EL (cell line): Measurements from ENCODE around the gene VAC14.
"Not testable (repeated sequence)": the region's sequence is repeated elsewhere in the genome, so short reads cannot be mapped to it uniquely, and the experiment has no call there.

ENCODE experiments used
- DNase-seq: peaks from one replicate; pipeline ENCODE4 v3.0.0-alpha.2; 2016

The VAC14 gene

DNA sequence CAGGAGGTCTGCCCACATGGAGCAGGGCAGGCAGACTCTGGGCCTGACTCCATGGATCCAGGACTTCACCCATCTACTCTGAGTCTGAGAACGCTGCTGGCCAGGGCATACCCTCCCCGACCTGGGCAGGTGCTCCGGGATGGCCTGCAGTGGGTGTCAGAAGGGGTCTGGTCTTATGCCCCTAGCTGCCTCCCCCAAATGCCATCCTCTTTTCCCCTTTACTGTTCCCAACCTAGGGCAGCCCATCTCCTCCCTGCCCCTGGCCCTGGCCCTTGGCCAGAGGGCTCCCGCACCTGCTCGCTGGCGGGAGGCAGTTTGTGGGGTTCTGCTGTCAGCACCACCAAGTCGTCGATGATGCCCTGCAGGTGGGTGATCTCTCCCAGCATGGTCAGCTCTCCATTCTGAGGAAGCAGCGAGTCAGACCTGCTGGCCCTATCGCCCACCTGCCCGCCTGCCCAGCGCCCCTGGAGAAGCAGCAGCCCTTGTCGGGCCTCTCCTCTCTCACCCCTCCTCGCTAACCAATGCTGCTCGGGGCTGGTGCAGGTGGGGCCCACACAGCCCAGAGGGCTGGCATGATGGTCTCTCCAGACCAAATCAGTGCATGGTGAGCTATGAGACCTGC lies 123.3 kb downstream of the VAC14 start:
- no peak for DNase-seq

DNA sequence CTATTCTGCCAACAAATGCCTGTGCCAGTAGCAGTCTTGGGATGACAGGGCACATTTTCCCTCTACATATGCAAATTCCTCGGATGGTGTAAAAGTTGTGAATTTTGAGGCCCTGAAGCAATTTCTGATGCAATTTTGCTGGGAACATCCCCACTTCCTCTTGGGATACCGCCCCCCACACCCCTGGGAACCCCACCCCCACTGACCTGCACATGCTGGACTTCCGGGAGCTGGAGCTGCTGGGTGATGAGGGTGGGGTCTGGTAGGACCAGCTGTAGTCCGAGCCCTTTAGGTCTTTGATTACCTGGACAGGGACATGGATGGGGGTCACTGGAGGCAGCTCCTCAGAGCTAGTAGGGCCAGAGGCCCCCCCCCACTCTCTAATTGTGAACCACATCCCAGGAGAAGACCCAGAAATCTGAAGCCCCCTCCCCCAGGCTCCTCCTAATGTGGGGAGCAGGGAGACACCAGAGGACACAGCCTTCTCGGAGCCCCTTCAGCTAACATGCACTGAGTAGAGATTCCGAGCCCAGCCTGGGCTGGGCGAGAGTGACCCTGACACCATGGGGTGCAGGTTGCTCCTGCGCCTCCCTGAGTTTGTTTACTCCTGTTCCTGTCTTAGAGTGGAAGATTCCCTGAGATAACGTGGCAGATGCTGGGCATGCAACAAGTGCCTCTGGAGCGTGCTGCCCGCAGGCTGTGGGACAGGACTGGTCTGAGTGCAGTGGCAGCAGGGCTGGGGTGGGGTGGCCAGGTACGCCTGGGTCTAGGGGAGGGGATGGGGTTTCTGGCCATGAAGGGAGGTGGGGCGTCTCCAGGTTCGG lies 124.1 kb downstream of the VAC14 start:
- DNase-seq: no peak

DNA sequence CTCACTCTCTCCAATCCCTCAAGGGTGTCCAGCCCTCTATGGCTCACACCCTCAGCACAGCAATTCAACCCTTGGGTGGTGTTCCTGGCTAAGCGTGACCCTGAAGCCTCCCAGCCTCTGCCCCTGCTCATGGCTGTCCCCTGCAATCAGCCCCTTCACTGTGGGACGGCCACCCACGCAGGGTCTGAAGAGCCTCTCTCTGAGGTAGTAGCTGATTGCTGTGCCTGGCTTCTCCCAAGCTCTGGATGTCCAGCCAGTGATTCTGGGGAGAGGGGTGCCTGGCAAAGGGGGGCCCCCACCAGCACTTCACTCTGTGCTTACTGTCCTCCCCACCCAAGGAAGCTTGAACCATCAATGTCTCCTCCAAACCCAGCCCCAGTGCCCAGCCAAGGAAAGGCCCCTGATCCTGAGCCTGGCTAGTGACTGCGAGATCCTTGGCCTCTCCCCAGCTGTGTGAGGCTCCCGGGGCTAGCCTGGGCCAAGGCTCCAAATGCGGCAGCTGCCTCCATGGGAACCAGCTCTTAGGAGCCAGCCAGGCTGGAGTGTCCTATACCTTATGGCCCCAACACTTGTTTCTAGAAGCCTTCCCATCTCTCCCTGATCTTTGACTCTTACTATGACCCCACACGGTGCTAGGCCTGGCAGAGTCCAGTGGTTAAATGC lies 125.0 kb downstream of the VAC14 start:
- no peak for DNase-seq

DNA sequence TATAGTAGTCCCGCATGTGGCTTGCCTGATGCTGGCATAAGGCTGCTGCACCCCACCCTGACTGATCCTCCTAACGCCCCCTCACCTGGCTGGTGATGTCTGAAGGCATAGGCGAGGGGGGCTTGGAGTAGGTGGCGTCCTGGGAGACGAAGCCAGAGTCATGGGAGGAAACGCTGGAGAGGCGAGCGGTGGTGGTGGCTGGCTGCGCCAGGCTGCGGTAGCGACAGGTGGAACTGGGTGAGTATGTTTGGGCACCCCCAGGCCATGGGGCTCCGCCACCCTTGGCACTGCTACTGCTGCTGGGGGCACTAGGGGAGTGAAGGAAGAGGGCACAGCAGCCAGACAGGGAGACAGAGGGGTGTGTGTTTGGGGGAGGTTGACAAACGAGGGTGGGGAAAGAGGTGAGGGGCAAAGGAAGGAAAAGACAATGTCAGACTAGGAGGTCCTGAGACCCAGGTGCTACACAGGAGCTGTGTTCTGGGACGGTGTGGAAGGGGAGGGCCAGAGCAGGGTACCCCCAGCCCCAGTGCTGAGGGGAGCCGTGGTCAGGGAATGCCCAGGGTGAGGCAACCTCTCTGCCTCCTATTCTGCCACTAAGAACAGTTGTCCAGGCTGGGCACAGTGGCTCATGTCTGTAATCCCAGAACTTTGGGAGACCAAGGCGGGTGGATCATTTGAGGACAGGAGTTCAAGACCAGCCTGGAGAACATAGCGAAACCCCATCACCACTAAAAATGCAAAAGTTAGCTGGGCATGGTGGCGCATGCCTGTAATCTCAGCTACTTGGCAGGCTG lies 126.5 kb downstream of the VAC14 start:
- DNase-seq: no peak

DNA sequence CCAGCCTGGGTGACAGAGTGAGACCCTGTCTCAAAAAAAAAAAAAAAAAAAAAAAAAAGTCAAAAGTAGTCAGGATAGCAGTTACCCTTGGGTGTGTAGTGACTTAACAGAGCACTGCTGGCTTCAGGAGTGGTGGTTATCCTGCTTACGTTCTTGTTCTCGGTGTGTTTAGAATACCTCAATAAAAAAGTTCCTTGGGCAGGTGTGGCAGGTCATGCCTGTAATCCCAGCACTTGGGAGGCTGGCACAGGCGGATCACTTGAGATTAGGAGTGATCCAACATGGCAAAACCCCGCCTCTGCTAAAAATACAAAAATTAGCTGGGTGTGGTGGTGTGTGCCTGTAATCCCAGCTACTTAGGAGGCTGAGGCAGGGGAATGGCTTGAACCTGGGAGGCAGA lies 130.0 kb downstream of the VAC14 start:
- DNase-seq: not testable (repeated sequence)

DNA sequence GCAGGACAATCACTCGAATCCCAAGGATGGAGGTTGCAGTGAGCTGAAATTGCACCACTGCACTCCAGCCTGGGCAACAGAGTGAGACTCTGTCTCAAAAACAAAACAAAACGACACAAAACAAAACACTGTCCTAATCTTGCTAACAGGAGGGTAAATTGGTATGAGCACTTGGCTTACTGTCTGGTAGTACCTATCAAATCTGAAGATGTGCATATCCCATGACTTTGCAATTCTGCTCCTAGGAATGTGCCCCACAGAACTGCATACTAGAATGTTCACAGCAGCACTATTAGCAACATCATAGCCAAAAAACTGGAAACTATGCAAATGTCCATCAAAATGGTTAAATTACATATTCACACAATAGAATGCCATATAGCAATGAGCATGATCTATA lies 130.8 kb downstream of the VAC14 start:
- no peak for DNase-seq

DNA sequence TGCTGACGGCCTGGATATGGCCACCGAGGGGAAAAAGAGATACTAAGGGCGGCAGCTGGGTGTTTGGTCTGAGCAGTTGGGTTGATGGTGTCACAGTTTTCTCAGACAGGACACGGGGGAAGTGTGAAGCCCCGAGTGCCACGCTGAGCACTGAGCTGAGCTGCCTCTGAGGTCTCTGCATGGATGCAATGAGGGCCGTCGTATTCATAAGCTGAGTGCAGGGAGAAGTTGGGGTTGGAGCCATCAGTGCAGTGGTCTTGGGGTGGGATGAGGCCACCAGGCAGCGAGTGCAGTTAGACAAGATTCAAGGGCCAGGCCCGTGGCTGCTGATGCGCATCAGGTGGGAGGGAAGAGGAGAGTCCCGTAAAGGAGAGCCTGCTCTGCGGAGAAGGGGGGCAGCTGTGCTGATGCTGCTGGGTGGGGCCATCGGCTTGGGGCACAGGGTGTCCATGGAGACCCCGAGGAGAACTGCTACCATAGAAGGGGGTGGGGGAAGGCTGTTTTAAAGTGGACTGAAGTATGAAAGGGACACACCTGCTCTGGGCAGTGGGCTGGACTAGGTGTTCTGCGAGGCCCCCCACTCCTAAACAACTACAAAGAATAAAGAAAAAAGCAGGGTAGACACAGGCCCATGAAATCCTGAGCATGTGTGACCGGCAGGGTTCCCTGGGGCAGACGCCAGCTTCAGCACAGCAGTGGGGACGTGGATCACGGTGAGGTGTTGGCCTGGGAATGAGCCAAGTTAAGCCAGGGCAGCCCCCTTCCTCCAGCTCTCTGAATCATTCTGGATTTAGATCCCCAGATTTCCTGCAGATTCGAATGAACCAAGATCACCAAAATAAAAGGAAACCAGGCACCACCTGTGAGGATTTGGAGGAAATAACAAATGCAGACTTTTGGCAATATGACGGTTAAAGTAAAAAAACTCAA lies 134.9 kb downstream of the VAC14 start:
- no peak for DNase-seq

DNA sequence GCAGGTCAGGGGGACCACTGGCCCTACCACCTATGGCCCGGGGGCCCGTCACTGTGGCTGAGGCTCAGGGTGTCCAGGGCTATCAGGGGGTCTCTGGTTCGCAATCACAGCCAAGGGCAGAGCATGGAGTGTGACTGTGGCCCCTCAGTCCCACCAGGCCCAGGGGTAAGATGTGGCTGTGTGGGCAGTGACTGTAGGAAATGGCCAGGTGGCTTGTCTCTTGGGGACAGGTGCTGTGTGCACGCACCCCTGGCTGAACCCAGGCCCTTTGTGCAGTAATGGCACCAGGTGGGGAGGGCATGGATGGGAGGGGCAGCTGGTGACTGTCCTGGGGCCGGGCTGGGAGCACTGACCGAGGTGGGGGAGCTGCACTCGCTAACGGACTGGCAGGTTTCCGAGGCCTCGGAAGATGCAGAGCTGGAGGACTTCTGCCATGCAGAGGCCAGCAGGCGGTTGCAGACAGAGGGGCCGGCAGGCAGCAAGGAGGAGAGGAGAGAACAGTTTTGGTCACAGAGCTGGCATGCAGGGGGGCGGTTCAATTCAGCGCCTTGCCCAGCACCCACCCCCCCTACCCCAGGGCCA lies 135.8 kb downstream of the VAC14 start:
- DNase-seq: no peak

DNA sequence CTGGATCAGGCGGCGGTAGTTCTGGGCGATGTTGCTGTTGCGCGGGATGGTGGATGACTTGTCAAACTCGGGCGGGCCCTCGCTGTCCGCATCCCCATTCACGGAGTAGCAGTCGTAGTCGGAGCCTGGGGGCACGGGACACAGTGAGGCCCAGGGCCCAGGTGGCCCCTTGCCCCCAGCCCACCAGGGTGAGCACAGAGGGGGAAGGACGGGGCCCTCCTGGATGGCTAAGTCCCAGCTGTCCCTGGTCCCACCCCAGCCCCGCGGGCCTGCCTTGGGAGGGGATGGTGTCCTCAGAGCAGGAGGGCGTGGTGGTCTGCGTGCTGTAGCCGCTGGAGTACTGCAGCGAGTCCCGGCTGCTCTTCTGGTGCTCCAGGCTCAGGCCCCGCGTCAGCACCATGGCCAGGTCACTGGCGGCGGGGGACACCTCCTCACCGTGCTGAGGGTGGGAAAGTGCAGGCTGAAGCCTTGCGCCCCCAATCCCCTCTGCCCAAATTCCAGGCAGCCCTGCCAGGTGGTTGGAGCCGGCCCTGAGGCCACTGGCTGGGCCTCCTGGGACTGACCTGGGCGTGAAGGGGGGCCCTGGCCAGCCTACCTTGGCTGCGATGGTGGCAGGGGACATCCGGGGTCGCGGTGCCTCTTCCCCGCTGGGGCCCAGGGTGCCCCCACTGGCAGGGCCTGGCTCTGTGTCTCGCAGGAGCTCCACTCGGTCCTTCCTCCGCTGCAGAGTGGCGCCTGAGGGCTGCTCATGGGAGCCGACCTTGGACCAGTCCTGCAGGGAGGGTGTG lies 136.4 kb downstream of the VAC14 start:
- DNase-seq: no peak

DNA sequence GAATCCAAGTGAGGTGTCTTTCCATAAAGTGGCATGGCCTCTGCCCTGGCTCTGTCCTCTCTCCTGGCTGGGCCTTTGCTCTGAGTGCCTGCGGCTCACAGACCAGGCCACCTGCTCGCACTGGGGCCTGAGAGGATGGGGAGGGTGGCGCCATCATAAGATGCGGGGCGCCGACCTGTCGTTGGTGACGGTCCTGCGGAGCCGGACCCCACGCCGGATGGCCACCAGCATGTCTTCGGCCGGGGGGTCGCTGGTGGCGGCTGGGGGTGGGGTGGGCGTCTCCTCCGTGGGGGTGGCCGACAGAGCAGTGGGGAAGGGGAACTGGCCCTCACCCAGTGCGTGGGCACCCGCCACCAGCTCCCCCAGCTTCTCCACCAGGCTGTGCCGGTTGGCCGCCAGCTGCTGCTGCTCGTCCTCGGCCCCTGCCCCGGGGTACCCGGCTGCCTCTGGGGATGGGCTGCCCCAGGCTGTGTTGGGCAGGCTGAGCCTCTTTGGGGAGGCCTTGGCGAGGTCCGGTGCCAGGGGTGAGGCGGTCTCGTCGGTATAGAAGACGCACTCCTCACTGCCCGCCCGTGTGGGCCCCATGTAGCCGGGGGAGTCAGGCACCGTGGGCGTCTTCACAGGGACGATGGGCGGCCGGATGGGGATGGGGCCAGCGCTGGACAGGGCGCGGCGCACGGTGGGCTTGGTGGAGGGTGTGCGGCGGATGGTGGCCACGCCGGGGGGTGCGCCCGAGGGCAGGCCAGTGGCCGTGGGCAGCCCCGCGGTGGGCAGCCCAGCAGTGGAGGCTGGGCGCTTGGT lies 137.2 kb downstream of the VAC14 start:
- DNase-seq: no peak

DNA sequence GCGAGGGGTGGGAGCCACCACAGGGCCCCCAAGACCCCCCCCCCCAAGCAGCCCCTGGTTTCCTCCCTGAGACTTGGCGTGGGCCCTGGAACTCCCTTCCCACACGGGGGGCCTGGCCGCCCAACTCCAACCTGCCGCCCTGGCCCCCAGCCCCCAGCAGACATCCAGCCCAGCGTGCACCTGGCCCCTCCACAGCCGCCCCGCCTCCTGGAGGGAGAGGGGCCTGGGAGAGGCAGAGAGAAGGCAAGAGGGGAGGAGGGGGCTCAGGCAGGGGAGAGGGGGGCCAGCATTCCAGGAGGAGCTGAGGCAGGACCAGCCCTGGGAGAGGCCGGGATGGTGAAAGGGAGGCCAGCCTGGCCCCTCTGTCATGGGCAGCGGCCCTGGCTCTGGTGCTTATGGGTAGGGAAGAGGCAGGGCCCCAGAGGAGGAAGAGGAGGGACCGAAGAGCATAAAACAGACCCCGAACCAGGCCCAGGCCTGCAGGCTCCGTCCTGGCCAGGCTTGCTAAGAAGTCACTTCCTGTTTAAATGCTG lies 137.9 kb downstream of the VAC14 start:
- no peak for DNase-seq

DNA sequence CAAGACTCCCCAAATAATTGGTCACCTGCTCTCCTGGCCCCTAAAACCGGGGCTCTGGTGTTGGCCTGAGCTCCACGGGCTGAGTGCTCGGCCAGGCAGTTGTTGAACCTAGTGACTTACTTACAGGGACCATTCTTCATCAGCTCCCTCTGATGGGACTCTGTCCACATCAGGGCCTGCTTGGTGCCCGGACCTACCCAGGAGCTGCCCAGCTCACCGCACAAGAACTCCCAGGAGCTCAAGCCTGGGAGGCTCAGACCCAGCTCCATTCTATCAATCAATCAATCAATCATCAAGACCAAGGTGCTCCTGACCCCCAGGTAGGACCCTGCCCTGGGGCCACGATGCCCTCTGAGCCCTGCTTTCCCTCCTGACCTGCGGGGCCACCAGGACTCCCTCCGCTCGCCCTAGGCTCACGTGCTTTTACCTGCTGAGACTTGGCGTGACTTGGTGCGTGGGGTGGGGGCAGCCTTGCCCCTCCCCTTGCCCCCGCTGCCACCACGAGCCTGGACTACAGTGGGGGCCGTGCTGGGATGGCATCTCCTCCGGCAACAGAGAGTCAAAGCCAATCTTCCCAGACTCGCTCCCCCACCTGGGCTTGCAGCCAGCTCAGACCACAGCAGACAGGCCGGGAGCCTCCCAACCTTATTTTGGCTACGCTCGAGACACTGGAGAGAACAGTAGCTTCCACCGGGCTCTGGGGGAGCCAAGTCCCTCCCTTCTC lies 138.9 kb downstream of the VAC14 start:
- DNase-seq: no peak

DNA sequence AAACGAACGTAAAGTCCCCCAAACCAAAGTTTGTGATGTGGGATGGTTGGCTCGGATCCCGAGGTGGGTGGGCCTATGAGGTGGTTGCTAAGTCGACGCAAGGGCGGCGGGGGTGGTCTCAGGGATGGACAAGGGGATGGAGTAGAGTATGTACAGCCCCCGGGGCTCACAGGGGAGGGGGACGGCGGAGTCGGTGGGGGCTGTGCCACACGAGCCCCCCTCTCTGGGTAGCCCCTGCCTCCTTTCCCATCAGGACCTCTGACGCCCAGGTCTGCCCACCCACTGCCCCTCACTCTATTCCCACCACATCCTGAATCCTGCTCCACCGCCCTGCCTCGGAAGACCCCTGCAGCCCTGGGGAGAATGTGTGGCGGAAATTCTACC lies 139.4 kb downstream of the VAC14 start:
- DNase-seq: no peak

DNA sequence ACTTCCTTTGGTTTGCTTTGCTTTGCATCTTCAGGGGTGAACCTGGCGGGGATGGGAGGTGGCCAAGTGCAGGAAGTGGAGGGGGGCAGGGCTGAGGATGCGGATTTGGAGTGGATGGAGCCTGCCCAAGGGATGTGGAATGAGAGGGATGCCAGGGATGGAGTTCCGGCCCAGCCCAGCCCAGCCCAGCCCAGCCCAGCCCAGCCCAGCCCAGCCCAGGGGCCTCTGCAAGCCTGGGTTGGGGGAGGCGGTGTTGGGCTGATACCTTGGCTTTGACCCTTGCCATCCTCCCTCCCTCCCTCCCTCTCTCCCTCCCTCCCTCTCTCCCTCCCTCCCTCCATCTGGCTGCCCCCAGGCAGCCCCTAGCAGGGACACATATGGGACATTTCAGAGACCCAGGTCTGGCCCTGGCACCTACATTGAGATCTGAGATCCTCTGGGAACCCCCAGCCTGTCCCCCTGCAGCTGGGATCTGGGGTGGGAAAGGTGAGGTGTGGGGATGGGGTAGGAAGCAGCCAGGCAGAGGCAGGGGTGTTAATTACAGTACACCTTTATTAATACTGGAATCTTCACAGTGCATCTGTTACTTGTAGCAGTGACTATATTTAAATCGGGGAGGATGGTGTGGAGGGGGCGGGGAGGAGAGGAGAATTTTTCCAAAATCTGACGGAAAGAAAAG lies 140.1 kb downstream of the VAC14 start:
- DNase-seq: no peak

DNA sequence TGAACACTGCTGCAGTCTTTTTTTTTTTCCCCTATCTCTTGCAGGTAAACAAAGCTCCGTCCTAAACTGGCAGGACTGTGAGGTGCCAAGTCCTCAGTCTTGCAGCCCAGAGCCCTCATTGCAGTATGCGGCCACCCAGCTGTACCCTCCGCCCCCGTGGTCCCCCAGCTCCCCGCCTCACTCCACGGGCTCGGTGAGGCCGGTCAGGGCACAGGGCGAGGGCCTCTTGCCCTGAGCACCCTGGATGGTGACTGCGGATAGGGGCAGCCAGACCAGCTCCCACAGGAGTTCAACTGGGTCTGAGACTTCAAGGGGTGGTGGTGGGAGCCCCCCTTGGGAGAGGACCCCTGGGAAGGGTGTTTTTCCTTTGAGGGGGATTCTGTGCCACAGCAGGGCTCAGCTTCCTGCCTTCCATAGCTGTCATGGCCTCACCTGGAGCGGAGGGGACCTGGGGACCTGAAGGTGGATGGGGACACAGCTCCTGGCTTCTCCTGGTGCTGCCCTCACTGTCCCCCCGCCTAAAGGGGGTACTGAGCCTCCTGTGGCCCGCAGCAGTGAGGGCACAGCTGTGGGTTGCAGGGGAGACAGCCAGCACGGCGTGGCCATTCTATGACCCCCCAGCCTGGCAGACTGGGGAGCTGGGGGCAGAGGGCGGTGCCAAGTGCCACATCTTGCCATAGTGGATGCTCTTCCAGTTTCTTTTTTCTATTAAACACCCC lies 140.8 kb downstream of the VAC14 start:
- DNase-seq: no peak

DNA sequence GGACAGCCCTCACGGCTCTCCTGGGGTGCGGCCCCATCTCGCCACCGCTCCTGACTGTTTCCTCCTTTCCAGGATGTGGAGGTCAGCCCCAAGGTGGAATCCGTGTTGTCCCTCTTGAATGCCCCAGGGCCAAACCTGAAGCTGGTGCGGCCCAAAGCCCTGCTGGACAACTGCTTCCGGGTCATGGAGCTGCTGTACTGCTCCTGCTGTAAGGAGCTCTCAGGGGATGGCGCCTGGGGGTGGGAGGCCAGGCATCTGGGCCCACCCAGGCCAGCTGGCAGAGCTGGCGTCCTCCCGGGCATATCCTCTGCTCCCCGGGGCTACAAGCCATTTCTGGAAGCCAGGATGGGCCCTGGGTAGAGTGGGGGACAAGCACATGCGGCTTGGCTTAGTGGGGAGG lies 141.4 kb downstream of the VAC14 start:
- no peak for DNase-seq

DNA sequence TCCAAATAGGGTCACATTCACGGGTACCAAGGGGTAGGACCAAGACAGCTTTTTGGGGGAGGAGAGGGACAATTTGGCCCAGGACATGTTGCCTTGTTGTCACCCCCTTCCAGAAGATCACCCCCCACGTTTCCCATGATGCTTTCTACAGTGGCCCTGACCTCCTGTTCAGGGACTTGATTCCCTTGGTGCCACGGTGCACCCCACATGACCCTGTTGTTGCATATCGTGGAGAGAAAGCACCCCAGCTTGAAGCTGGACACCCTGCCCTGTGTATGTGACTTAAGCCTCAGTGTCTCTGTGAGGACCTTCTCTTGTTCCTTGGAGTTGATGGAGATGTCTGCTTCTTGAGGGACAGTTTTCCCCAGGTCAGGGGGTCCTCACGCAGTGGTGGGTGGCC lies 142.0 kb downstream of the VAC14 start:
- no peak for DNase-seq

DNA sequence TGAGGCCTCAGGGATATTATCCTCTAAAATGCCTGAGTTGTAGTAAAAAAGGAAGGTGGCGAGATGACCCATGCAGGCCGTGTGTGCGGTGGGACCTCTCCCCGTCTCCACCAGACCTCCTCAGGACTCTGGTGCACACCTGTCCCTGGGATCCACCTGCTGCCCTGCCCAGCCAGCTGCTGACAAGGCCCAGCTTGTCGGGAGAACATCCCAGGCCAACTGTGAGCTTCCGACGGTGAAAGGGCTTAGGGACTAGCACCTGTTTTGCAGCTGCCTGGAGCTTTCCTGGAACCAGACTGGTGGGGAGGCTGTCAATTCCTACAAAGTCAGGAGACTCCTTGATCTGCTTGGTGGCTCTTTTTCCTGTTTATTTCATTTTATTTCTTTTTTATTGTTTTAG lies 143.0 kb downstream of the VAC14 start:
- DNase-seq: no peak
